Trophoblast cell (in vitro differentiated cells and primary cell): ENCODE results near the gene PRSS21.

Experiments used
- DNase-seq, 2 donors: peaks; one replicate each; pipeline ENCODE4 v3.0.0-alpha.2; 2016
- H2AFZ ChIP-seq: 2 replicates; pipeline ENCODE4 v1.6.1; 2013; ENCODE audit warnings: low read length, moderate library complexity, mild to moderate bottlenecking; ENCODE audit not compliant: insufficient read depth, poor library complexity
- H2AK5ac ChIP-seq: 2 replicates; pipeline ENCODE4 v1.6.1; 2013; ENCODE audit warnings: mild to moderate bottlenecking, low read length
- H2BK120ac ChIP-seq: 2 replicates; pipeline ENCODE4 v1.6.1; 2013; ENCODE audit warnings: low read length, mild to moderate bottlenecking, moderate library complexity; ENCODE audit not compliant: insufficient read depth, poor library complexity
- H2BK12ac ChIP-seq: 2 replicates; pipeline ENCODE4 v1.6.1; 2013; ENCODE audit warnings: mild to moderate bottlenecking, low read length, moderate library complexity
- H2BK5ac ChIP-seq: 2 replicates; pipeline ENCODE4 v1.6.1; 2013; ENCODE audit warnings: low read length, low read depth, moderate library complexity, mild to moderate bottlenecking; ENCODE audit not compliant: poor library complexity
- H3K14ac ChIP-seq: 2 replicates; pipeline ENCODE4 v1.6.1; 2013; ENCODE audit warnings: mild to moderate bottlenecking, low read length
- H3K18ac ChIP-seq: 2 replicates; pipeline ENCODE4 v1.6.1; 2013; ENCODE audit warnings: mild to moderate bottlenecking, low read length
- H3K23ac ChIP-seq: 2 replicates; pipeline ENCODE4 v1.6.1; 2013; ENCODE audit warnings: low read length
- H3K27ac ChIP-seq: 2 replicates; pipeline ENCODE4 v1.5.1; 2013; ENCODE audit warnings: low read depth, mild to moderate bottlenecking, inconsistent platforms, low read length, moderate library complexity
- H3K27me3 ChIP-seq: 2 replicates; pipeline ENCODE4 v1.6.1; 2013; ENCODE audit warnings: inconsistent platforms, mild to moderate bottlenecking, low read length, moderate library complexity; ENCODE audit not compliant: insufficient read depth
- H3K36me3 ChIP-seq, 2 experiments: 1 replicate in 1 of 2; 2 replicates in 1 of 2; pipeline ENCODE4 v1.6.1; 2013; ENCODE audit warnings: low read length in 2 of 2, mild to moderate bottlenecking in 2 of 2, moderate library complexity in 1 of 2; ENCODE audit not compliant: insufficient read depth in 2 of 2, control insufficient read depth in 1 of 2
- H3K4ac ChIP-seq: 2 replicates; pipeline ENCODE4 v1.6.1; 2013; ENCODE audit warnings: low read depth, mild to moderate bottlenecking, low read length, moderate library complexity
- H3K4me1 ChIP-seq, 2 experiments: 1 replicate in 1 of 2; 2 replicates in 1 of 2; pipeline ENCODE4 v1.6.1; 2013; ENCODE audit warnings: low read length in 2 of 2, mild to moderate bottlenecking in 2 of 2, moderate library complexity in 1 of 2; ENCODE audit not compliant: insufficient read depth in 2 of 2, control insufficient read depth in 1 of 2
- H3K4me2 ChIP-seq: 2 replicates; pipeline ENCODE4 v1.6.1; 2013; ENCODE audit warnings: inconsistent platforms, mild to moderate bottlenecking, low read length, moderate library complexity
- H3K4me3 ChIP-seq: 2 replicates; pipeline ENCODE4 v1.5.1; 2013; ENCODE audit warnings: mild to moderate bottlenecking, low read depth, low read length, inconsistent platforms
- H3K79me1 ChIP-seq: one replicate; pipeline ENCODE4 v1.6.1; 2013; ENCODE audit warnings: low read length
- H3K79me2 ChIP-seq: 2 replicates; pipeline ENCODE4 v1.6.1; 2013; ENCODE audit warnings: low read length, mild to moderate bottlenecking; ENCODE audit not compliant: control insufficient read depth, insufficient read depth, poor library complexity
- H3K9ac ChIP-seq: 2 replicates; pipeline ENCODE4 v1.6.1; 2013; ENCODE audit warnings: mild to moderate bottlenecking, low read length
- H3K9me3 ChIP-seq: 2 replicates; pipeline ENCODE4 v1.6.1; 2013; ENCODE audit warnings: low read depth, mild to moderate bottlenecking, control low read depth, inconsistent platforms, low read length; ENCODE audit not compliant: insufficient read depth
- H4K12ac ChIP-seq: 2 replicates; pipeline ENCODE4 v1.6.1; 2013; ENCODE audit warnings: low read depth, mild to moderate bottlenecking, low read length, moderate library complexity
- H4K8ac ChIP-seq: 2 replicates; pipeline ENCODE4 v1.6.1; 2013; ENCODE audit warnings: low read depth, mild to moderate bottlenecking, low read length, moderate library complexity
- H4K91ac ChIP-seq: one replicate; pipeline ENCODE4 v1.6.1; 2013; ENCODE audit warnings: low read depth, mild to moderate bottlenecking, low read length, moderate library complexity
- WGBS: extraction: QIAGEN DNeasy Blood & Tissue Kit; methylation state at CpG from one replicate; pipeline ENCODE4 v1.1.7; 2013; ENCODE audit warnings: missing lambda C conversion rate; ENCODE audit not compliant: insufficient read length, insufficient coverage; ENCODE audit errors: extremely low coverage; 5-methylcytosine and 5-hydroxymethylcytosine counted together

PRSS21 gene

DNA sequence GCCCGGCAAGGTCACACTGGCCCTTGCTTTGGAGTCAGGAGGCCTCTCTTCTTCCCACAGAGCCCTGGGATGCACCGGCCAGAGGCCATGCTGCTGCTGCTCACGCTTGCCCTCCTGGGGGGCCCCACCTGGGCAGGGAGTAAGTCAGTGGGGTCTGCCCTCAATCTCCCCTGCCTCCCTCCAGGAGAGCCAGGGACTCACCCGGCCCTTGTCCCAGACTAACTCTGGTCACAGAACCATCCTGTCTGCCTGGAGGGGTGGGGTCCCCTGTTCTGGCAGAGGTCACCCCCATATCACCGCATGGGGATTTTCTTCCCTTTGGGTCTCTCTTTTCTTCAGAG lies 13.3 kb downstream of the PRSS21 start:
- H3K18ac ChIP-seq: no peak overlapping the region
- no peak overlapping the region for H2BK5ac ChIP-seq
- no peak for DNase-seq
- H3K4me1 ChIP-seq: peaks cover 1 to 4% of the 10 kb centered on the region in 2 experiments
- no peak overlapping the region for H3K14ac ChIP-seq
- no peak overlapping the region for H3K4me2 ChIP-seq
- H3K79me2 ChIP-seq: no peaks in the 10 kb centered on the region
- no peak overlapping the region for H4K12ac ChIP-seq
- no peak overlapping the region for H3K4ac ChIP-seq
- no peaks in the 10 kb centered on the region for H3K36me3 ChIP-seq
- no peak overlapping the region for H2BK12ac ChIP-seq
- no peak overlapping the region for H2BK120ac ChIP-seq
- H3K4me3 ChIP-seq: no peak overlapping the region
- no peak overlapping the region for H2AK5ac ChIP-seq
- H3K23ac ChIP-seq: no peak overlapping the region
- no peak overlapping the region for H4K91ac ChIP-seq
- no peak overlapping the region for H2AFZ ChIP-seq
- peaks cover 2% of the 10 kb centered on the region for H3K79me1 ChIP-seq
- no CpG with 5 or more reads among the region's 5 CpGs for WGBS
- H3K9me3 ChIP-seq: no peaks in the 10 kb centered on the region
- no peak overlapping the region for H3K9ac ChIP-seq
- no peak overlapping the region for H4K8ac ChIP-seq
- no peaks in the 10 kb centered on the region for H3K27me3 ChIP-seq
- no peak overlapping the region for H3K27ac ChIP-seq

DNA sequence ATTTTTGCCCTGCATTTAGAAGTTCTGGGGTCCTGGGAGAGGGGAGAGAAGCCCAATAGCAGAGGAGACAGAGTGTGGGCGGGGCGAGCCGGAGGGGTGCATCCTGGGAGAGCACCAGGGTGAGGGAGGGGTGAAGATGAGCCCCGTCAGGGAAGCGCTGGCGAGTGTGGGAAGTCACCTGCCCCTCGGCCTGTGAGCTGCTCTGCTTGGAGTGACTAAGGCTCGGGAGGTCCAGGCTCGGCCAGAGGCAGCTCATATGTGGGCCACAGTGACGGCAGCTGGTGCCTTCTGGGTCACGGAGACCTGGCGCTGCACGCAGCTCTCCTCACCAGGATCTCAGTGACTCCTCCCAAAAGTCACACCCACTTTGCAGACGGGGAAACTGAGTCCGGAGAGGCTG lies 14.2 kb downstream of the PRSS21 start:
- no peak overlapping the region for H2BK12ac ChIP-seq
- no peak overlapping the region for H3K27ac ChIP-seq
- no peak overlapping the region for H2BK5ac ChIP-seq
- H3K36me3 ChIP-seq: no peaks in the 10 kb centered on the region
- H4K12ac ChIP-seq: no peak overlapping the region
- H2BK120ac ChIP-seq: no peak overlapping the region
- H2AFZ ChIP-seq: no peak overlapping the region
- WGBS: no CpG with 5 or more reads among the region's 15 CpGs
- no peak for DNase-seq
- no peaks in the 10 kb centered on the region for H3K27me3 ChIP-seq
- no peaks in the 10 kb centered on the region for H3K9me3 ChIP-seq
- no peak overlapping the region for H4K91ac ChIP-seq
- H3K9ac ChIP-seq: no peak overlapping the region
- H4K8ac ChIP-seq: no peak overlapping the region
- no peak overlapping the region for H3K14ac ChIP-seq
- H3K79me1 ChIP-seq: peaks cover 3% of the 10 kb centered on the region
- H3K4me1 ChIP-seq: peaks cover 9% of the 10 kb centered on the region in 2 experiments
- no peak overlapping the region for H3K18ac ChIP-seq
- no peak overlapping the region for H2AK5ac ChIP-seq
- no peak overlapping the region for H3K4me3 ChIP-seq
- H3K23ac ChIP-seq: no peak overlapping the region
- H3K4me2 ChIP-seq: no peak overlapping the region
- no peaks in the 10 kb centered on the region for H3K79me2 ChIP-seq
- H3K4ac ChIP-seq: no peak overlapping the region

DNA sequence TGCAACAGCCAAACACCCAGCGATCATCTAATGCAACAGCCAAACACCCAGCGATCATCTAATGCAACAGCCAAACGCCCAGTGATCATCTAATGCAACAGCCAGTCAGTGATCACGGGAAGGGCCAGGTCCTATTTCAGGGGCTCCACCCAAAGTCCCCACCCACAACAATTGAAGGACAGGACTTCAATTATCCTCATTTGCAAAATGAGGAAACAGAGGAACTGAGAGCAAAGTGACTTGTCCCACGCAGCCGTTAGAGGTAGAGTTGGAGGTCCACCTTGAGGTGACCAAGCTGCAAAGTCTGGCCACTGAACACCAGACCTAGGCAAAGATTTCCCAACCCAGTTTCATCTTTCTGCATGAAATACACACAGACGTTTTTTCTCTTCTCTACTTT lies 16.7 kb downstream of the PRSS21 start:
- H3K4me2 ChIP-seq: no peak overlapping the region
- no peak overlapping the region for H2BK120ac ChIP-seq
- no peak overlapping the region for H3K14ac ChIP-seq
- no peak overlapping the region for H3K27ac ChIP-seq
- WGBS: 100% methylated on average over 1 of the region's 7 CpGs
- no peak overlapping the region for H4K8ac ChIP-seq
- no peaks in the 10 kb centered on the region for H3K79me2 ChIP-seq
- no peak overlapping the region for H3K9ac ChIP-seq
- peaks cover 10 to 15% of the 10 kb centered on the region in 2 experiments for H3K4me1 ChIP-seq
- H3K9me3 ChIP-seq: no peaks in the 10 kb centered on the region
- no peak overlapping the region for H2AK5ac ChIP-seq
- no peak overlapping the region for H4K91ac ChIP-seq
- DNase-seq: no peak
- H3K36me3 ChIP-seq: no peaks in the 10 kb centered on the region
- H3K4ac ChIP-seq: no peak overlapping the region
- no peaks in the 10 kb centered on the region for H3K27me3 ChIP-seq
- no peak overlapping the region for H4K12ac ChIP-seq
- H3K18ac ChIP-seq: no peak overlapping the region
- H3K79me1 ChIP-seq: peaks cover 3% of the 10 kb centered on the region
- no peak overlapping the region for H2BK12ac ChIP-seq
- no peak overlapping the region for H3K23ac ChIP-seq
- H2BK5ac ChIP-seq: no peak overlapping the region
- H2AFZ ChIP-seq: no peak overlapping the region
- H3K4me3 ChIP-seq: no peak overlapping the region

DNA sequence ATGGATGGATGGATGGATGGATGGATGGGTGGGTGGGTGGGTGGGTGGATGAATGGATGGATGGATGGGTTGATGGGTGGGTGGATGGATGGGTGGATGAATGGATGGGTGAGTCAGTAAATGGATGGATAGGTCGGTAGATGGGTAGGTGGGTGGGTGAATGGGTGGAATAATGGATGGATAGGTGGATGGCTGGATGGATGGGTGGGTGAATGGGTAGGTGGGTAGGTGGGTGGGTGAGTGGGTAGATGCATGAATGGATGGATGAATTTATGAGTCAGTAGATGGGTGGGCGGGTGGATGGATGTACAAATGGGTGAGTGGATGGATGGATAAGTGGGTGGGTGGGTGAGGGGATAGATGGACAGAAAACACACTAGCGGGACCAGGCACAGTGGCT lies 17.9 kb downstream of the PRSS21 start:
- no peak overlapping the region for H3K4me3 ChIP-seq
- no peak for DNase-seq
- H3K4me2 ChIP-seq: no peak overlapping the region
- H3K23ac ChIP-seq: no peak overlapping the region
- H2BK12ac ChIP-seq: no peak overlapping the region
- H2AFZ ChIP-seq: no peak overlapping the region
- no CpG with 5 or more reads among the region's 3 CpGs for WGBS
- H4K8ac ChIP-seq: no peak overlapping the region
- no peak overlapping the region for H2BK120ac ChIP-seq
- H4K91ac ChIP-seq: no peak overlapping the region
- H2BK5ac ChIP-seq: no peak overlapping the region
- H3K79me1 ChIP-seq: peaks cover 3% of the 10 kb centered on the region
- H3K9ac ChIP-seq: no peak overlapping the region
- no peak overlapping the region for H3K27ac ChIP-seq
- no peaks in the 10 kb centered on the region for H3K79me2 ChIP-seq
- H3K4me1 ChIP-seq: peaks cover 10 to 15% of the 10 kb centered on the region in 2 experiments
- no peak overlapping the region for H4K12ac ChIP-seq
- no peak overlapping the region for H3K18ac ChIP-seq
- H3K36me3 ChIP-seq: no peaks in the 10 kb centered on the region
- H3K27me3 ChIP-seq: no peaks in the 10 kb centered on the region
- no peaks in the 10 kb centered on the region for H3K9me3 ChIP-seq
- no peak overlapping the region for H3K14ac ChIP-seq
- H3K4ac ChIP-seq: no peak overlapping the region
- H2AK5ac ChIP-seq: no peak overlapping the region
